HG03520 (cell line): ENCODE results near the gene GCK.
A peak's percentile ranks its signal among the peaks of the same experiment; 100 is the strongest.

Experiments used
- ATAC-seq: cut with Tn5 transposase; IDR thresholded peaks from one replicate; pipeline ENCODE4 v1.9.1; 2021; ENCODE audit warnings: mild to moderate bottlenecking, moderate library complexity; ENCODE audit not compliant: unreplicated experiment

GCK gene

DNA sequence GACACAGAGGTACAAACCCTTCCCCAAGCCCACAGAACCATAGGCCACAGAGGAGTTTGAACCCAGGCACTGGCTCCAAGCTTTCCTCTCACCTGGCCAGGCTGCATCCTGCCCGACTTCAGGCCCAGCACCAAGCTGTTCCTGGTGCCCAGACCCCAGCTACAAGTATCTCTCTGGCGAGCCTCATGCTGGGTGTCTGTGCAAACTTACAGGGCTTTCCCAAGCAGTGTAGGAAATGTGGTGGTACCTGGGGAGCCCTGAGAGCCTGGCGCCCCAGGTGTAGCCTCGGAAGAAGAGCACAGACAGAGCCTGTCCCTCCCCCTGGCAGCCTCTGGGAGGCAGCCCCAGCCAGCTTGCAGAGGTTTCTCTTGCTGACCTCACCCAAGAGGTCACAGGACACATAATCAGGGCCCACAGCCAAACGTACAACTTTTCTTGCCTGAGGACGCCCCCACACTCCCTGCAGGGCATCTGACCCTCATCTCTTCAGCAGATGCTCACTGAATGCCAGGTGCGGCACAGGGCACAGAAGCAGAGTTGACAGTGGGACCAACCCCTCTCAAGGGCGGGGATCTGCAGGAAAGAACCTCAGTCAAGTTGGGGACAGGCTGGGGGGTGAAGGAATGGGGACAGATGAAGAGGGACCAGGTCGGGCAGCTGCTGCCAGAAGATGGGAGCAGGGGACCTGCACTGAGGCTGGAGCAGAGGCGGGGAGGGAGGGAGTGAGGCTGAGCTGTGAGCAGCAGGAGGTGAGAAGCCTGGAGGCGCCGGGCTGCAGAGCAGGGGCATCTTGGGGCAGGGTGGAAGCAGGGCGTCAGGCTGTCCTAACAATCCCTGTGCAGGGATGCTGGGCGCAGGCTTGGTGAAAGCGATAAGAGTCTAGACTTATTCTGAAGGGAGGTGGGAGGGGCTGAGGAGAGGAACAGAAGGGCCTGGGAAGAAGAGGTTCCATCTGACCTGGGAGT is 31.8 kb downstream of the GCK start:
- no peak for ATAC-seq

- no peak for ATAC-seq
Measured at GRCh38 chr7:44156453-44157010, 32.7 kb downstream of the GCK start.

DNA sequence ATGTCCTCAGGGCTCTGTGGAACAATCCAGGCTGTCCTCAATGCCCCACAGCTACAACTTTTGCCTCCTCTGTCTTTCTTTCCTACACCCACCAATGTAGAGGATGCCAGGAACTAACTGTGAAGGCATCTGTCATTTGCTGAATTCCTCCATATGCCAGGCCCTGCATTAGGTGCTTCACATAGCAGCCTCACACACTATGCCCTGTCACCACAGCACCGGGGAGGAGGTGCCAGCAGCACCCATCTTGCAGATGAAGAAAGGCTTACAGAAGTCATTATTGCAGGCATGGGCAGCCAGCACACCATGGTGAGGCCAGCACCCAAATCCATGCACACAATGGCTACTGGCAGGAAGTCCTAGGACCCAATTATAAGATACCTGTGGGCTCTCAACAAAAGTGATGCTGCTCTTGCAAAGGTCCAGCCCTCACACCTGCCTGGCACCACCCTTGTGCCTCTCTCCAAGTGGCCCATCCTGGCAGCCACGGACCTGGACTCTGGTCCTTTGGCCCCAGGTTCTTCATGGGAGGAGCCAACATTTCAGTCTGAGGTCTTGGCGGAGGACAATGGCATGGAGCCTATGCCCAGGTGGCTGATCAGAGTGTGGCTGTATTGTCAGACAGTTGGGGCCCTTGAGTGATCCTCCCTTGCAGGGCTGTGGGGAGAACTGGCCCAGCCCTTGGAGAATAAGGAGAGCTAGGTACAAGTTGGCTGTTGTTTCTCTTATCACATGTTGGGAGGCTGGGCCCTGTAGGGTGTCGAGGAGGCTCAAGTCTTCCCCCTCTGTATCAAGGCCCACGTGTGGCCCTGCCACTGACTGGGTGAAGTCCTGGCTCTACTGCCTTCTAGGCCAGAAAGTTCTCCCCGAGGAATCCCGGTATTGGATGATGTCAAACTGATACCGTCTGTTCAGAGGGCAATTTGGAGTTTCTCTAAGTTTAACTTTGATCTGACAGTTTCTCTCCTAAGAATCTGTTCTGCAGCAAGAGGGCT is 33.8 kb downstream of the GCK start:
- ATAC-seq = no peak

GRCh38 chr7:44154703-44155102 is 34.5 kb downstream of the GCK start:
- ATAC-seq = no peak

- ATAC-seq = no peak
Measured at GRCh38 chr7:44153948-44154335, 35.3 kb downstream of the GCK start.

DNA sequence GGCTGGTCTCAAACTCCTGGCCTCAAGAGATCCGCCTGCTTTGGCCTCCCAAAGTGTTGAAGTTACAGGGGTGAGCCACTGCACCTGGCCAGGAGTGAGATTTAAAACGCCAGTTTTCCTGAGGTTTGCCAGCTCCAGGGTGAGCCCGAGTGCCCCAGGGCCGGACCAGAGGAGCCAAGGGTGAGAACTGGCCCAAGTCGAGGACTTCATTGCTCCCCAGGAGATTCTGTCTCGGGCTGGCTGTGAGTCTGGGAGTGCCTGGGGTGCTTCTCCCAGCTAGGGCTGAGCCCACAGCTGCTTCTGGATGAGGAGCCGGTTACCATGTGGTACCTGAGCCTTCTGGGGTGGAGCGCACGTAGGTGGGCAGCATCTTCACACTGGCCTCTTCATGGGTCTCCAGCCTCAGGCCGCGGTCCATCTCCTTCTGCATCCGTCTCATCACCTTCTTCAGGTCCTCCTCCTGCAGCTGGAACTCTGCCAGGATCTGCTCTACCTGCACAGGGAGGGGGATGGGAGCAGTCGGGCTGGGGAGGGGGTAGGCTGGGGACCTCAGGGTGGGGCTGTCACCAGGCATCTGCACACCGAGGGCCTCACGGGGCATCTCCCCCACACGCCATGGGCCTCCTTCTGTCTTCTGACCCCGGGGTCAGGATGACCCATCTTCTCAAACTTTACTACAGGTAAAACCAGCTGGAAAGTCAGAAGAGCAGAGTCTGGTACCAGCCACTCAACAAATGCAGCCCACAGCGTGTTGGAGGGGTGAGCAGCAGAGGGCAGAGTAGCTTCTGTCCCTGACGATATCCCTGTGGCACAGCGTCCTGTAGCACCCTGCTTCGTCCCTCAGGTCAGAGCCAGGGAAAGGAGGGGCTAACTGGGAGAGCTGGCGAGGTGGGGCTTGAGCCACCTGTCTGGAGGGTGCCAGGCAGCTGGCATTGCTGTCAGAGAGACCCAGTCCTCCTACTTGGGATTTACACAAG is 36.0 kb downstream of the GCK start:
- no peak for ATAC-seq

- ATAC-seq = no peak
Measured at GRCh38 chr7:44151956-44152355, 37.3 kb downstream of the GCK start.

- ATAC-seq = no peak
Measured at GRCh38 chr7:44150966-44151941, 38.0 kb downstream of the GCK start.

GRCh38 chr7:44150466-44150832 is 38.8 kb downstream of the GCK start:
- ATAC-seq = peak; percentile 71

DNA sequence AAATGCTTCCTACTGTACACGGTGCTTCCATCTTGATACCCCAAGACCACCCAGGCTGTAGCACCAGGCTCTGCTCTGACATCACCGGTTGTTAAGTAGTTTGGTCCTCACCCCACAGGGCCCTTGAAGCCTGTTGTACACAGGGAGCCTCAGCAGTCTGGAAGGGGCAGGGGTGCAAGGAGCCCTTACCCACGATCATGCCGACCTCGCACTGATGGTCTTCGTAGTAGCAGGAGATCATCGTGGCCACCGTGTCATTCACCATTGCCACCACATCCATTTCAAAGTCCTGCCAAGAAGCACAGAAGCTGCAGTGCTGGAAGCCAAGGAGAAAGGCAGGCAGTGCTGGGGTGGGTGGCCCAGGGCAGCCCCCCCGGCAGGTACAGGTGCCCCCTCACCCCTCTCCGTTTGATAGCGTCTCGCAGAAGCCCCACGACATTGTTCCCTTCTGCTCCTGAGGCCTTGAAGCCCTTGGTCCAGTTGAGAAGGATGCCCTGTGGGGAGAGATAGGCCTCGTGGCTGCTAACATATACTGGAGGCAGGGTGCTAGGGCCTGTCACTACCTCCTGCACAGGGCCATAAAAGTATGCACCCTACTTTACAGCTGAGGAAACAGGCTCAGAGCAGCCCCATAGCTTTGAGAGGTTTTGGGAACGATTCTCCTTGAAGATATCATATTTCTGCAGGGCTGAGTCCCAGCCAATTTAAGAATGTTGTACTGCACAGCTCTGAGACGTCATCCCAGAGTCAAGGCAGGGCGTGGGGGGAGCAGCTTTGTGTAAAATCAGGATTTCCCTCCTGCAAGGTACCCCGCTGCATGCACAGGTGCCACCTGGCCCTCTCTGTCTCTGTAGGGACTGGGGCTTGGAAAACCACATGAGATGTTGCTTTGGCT is 39.4 kb downstream of the GCK start:
- ATAC-seq = no peak

GRCh38 chr7:44148961-44149536 is 40.2 kb downstream of the GCK start:
- no peak for ATAC-seq

GRCh38 chr7:44148166-44148565 is 41.1 kb downstream of the GCK start:
- ATAC-seq = no peak

DNA sequence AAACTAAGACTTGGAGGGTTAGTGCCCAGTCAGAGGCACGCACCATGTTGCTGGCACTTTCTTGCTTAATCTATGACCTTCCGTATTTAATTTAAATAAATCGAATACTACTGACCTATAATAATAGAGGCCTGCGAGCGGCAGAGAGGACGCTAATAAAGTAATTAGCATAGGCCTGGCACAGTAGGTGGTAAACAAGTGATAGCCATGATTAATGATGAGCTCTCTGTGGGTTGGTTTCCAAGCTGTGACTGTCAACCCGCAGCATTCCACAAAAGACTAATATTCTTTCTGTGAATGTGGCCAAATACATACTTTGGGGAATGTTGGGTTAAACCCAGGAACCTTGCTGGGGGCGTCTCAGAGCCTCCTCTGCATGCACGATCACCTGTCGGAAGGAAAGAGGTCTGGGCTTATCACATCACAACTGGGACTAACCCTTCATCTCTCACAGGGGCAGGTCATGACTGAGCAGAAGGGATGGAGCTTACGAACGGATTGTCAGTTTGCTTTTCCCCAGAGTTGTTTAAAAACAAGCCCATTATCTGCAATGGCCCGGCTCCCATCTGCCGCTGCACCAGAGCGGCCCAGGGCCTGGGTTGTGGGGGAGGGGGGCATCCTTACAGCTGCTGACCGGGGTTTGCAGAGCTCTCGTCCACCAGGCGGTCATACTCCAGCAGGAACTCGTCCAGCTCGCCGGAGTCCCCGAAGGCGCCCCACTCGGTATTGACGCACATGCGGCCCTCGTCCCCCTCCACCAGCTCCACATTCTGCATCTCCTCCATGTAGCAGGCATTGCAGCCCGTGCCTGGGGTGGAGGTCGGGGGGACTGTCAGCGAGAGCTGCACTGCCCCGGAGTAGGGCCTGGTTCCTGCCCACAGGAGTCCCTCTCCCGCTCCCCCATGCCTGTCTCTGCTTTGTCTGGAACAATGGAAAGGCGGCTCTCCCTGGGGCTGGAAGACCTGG is 41.9 kb downstream of the GCK start:
- no peak for ATAC-seq

- no peak for ATAC-seq
Measured at GRCh38 chr7:44145969-44146911, 43.0 kb downstream of the GCK start.

DNA sequence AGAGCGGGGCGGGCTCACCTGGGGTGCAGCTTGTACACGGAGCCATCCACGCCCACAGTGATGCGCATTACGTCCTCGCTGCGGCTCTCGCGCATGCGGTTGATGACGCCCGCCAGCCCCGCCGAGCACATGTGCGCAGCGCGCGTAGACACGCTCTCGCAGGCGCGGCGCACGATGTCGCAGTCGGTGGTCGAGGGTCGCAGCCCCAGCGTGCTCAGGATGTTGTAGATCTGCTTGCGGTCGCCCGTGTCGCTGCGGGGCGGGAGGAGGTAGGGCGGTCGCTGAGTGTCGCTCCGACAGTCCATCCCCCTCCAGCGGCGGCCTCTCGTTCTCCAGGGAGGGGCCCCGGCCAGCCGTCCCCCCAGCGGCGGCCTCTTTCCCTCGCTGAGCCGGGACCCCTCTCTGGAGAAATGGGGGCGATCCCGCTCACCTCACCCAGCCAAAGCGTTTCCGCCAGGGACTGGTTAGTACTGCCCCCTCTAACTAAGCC is 43.7 kb downstream of the GCK start:
- no peak for ATAC-seq
